NB4 (cell line): ENCODE data around the gene SAMD14.

Experiments
- MYC ChIP-seq: IDR thresholded peaks from 2 replicates; pipeline ENCODE4 v1.6.1; 2011; ENCODE audit warnings: low read depth, low read length
- POLR2A ChIP-seq: IDR thresholded peaks from 2 replicates; pipeline ENCODE4 v1.6.1; 2011; ENCODE audit warnings: mild to moderate bottlenecking; ENCODE audit not compliant: insufficient read length; ENCODE audit errors: extremely low read depth
- TF ChIP-seq, protein P1 (sequence below): IDR thresholded peaks from one replicate; pipeline ENCODE4 v1.5.1; 2012; ENCODE audit warnings: low read depth, low read length

DNA sequence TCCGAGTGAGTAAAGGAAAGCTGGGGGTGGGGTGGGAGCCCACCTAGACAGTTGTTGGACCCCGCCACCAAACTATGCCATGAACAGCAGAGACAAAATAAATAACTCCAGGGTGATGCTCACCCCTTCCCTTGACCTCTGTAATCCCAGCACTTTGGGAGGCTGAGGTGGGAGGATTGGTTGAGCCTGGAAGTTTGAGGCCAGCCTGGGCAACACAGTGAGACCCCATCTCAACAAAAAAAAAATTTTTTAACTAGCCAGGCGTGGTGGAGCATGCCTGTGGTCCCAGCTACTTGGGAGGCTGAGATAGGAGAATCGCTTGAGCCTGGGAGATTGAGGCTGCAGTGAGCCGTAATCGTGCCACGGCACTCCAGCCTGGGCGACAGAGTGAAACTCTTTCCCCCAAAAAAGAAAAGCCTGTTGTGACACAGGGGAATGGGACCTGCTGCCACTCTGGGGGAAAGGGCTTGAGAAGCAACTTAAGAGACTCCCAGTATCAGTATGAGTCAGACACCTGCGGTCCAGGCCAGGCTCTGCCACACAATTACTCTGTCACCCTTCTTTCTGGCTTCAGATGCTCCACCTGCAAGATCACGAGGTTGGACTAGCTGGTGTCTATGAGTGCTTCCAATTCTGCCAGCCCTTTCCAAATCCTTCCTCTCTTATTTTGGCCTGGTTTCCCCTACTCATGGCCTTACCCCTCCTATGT lies 40.9 kb upstream of the SAMD14 start:
- TF ChIP-seq POLR2A (no peak), MYC (no peak)
- TF ChIP-seq, protein P1, sequence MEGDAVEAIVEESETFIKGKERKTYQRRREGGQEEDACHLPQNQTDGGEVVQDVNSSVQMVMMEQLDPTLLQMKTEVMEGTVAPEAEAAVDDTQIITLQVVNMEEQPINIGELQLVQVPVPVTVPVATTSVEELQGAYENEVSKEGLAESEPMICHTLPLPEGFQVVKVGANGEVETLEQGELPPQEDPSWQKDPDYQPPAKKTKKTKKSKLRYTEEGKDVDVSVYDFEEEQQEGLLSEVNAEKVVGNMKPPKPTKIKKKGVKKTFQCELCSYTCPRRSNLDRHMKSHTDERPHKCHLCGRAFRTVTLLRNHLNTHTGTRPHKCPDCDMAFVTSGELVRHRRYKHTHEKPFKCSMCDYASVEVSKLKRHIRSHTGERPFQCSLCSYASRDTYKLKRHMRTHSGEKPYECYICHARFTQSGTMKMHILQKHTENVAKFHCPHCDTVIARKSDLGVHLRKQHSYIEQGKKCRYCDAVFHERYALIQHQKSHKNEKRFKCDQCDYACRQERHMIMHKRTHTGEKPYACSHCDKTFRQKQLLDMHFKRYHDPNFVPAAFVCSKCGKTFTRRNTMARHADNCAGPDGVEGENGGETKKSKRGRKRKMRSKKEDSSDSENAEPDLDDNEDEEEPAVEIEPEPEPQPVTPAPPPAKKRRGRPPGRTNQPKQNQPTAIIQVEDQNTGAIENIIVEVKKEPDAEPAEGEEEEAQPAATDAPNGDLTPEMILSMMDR = no peak
